Mucosa of rectum (tissue), 2 donors: ENCODE results near the gene CCDC167.

ENCODE experiments used
- H3K27ac ChIP-seq, 2 donors: one replicate each; pipeline ENCODE4 v1.7.0; 2013; ENCODE audit warnings: inconsistent platforms in 2 of 2, low read depth in 2 of 2, low read length in 2 of 2
- H3K27me3 ChIP-seq, 2 donors: one replicate each; pipeline ENCODE4 v1.7.0; 2013; ENCODE audit warnings: low read length in 2 of 2; ENCODE audit not compliant: control insufficient read depth in 2 of 2, insufficient read depth in 2 of 2
- H3K36me3 ChIP-seq, 2 donors: one replicate each; pipeline ENCODE4 v1.7.0; 2013; ENCODE audit warnings: low read length in 2 of 2; ENCODE audit not compliant: control insufficient read depth in 2 of 2, insufficient read depth in 2 of 2
- H3K4me1 ChIP-seq, 2 donors: one replicate each; pipeline ENCODE4 v1.7.0; 2013; ENCODE audit warnings: low read length in 2 of 2, mild to moderate bottlenecking in 1 of 2; ENCODE audit not compliant: control insufficient read depth in 2 of 2, insufficient read depth in 2 of 2
- H3K4me3 ChIP-seq, 2 donors: one replicate each; pipeline ENCODE4 v1.7.0; 2013; ENCODE audit warnings: low read length in 2 of 2
- H3K9ac ChIP-seq, 2 donors: one replicate each; pipeline ENCODE4 v1.7.0; 2013; ENCODE audit warnings: low read length in 2 of 2, low read depth in 1 of 2, mild to moderate bottlenecking in 1 of 2
- H3K9me3 ChIP-seq, 2 donors: one replicate each; pipeline ENCODE4 v1.7.0; 2013; ENCODE audit warnings: low read length in 2 of 2; ENCODE audit not compliant: control insufficient read depth in 2 of 2
- donor health status: healthy.
- donor health status: Normal muscosa, but diverticular disease.

Gene CCDC167

DNA sequence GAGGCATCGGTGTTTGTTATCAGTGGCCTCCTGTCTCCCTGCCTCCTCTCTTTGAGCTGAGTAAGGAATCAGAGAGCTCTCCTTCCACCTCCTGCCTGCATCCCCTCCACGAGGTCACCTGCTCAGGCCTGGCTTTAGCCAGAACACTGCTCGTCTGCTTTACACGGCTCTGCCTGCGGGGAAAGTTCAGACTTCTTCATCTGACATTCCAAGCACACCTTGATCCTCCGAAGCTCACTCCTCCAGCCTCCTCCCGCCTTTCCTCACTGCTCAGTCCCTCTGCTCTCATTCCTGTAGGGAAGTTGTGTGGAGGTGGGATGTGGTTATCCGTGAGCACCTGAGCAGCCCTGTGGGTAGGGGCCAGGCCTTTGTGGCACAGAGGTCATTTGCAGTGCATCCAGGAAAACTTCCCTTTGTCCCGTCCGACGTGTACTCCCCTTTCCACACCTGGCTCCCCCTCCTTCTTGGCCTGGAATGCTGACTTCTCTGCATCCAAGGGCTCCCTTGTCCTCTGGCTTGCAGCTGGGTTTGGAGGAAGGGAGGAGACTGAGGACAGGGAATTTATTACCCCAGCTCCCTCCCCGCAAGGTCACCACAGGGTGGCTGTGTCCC is 12.8 kb upstream of the CCDC167 start:
- peaks cover 0 to 6% of the 10 kb centered on the region in 2 donors for H3K4me1 ChIP-seq
- H3K27me3 ChIP-seq = peaks cover 6 to 8% of the 10 kb centered on the region in 2 donors
- no peaks in the 10 kb centered on the region for H3K9me3 ChIP-seq
- H3K9ac ChIP-seq = no peak overlapping the region
- H3K36me3 ChIP-seq = no peaks in the 10 kb centered on the region
- no peak overlapping the region for H3K4me3 ChIP-seq
- H3K27ac ChIP-seq = no peak overlapping the region

DNA sequence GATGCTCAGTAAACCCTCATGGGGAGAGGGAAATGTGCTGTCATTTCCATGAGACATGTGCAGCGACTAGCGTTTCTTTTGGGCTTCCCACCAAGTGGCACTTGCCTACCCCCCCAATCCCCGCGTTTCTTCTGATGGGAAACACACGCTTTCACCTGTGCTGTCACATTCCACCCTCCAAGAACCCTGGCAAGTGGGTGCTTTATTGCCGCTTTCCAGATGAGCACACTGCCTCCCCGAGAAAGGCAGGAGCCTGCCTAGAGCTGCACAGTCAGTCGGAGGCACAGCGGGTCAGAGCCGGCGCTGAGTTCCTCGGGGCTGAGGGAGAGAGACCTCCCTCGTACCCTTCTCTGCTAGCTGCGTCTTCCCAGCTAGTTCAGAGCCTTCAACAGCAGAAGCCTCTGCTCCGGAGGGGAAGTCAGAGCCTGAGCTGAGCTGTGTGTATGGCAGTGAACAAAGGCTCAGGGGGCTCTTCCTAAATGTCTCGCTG is 12.3 kb upstream of the CCDC167 start:
- no peak overlapping the region for H3K27ac ChIP-seq
- no peaks in the 10 kb centered on the region for H3K9me3 ChIP-seq
- H3K27me3 ChIP-seq = peaks cover 3 to 8% of the 10 kb centered on the region in 2 donors
- no peak overlapping the region for H3K9ac ChIP-seq
- H3K4me3 ChIP-seq = no peak overlapping the region
- H3K36me3 ChIP-seq = no peaks in the 10 kb centered on the region
- peaks cover 0 to 6% of the 10 kb centered on the region in 2 donors for H3K4me1 ChIP-seq

DNA sequence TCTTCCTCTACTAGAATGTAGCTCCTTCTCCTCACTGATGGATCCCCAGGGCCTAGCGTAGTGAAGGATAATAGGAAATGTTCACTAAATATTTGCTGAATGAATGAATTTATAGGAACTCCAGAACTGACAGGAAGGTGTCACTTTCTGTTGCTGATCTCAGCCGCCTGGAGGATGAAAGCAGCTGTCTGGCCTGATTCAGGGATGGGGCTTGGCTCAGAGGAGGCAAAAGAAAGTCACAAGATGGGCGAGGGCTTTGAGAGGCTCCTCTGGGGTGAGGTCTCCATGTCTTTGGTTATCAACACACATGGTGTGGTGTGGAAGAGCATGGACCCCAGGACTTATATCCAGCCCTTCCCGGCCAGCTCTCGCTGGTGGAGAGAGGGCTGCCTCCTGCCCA is 11.5 kb upstream of the CCDC167 start:
- Histone ChIP-seq H3K27ac (no peak overlapping the region), H3K4me3 (no peak overlapping the region), H3K9me3 (no peaks in the 10 kb centered on the region), H3K27me3 (peaks cover 3 to 8% of the 10 kb centered on the region in 2 donors), H3K9ac (no peak overlapping the region), H3K36me3 (no peaks in the 10 kb centered on the region), H3K4me1 (peaks cover 0 to 3% of the 10 kb centered on the region in 2 donors)

GRCh38 chr6:37507690-37508421 is 8.2 kb upstream of the CCDC167 start:
- Histone ChIP-seq H3K9me3 (no peaks in the 10 kb centered on the region), H3K9ac (no peak overlapping the region), H3K4me1 (peaks cover 0 to 2% of the 10 kb centered on the region in 2 donors), H3K36me3 (no peaks in the 10 kb centered on the region), H3K27ac (no peak overlapping the region), H3K27me3 (peaks cover 0 to 4% of the 10 kb centered on the region in 2 donors), H3K4me3 (no peak overlapping the region)

GRCh38 chr6:37507077-37507476 is 7.4 kb upstream of the CCDC167 start:
- Histone ChIP-seq H3K9ac (no peak overlapping the region), H3K36me3 (no peaks in the 10 kb centered on the region), H3K27ac (no peak overlapping the region), H3K9me3 (no peaks in the 10 kb centered on the region), H3K4me1 (peaks cover 0 to 2% of the 10 kb centered on the region in 2 donors), H3K4me3 (no peak overlapping the region), H3K27me3 (no peaks in the 10 kb centered on the region)

GRCh38 chr6:37506479-37506878 is 6.8 kb upstream of the CCDC167 start:
- Histone ChIP-seq H3K27ac (no peak overlapping the region), H3K27me3 (no peaks in the 10 kb centered on the region), H3K4me1 (peaks cover 0 to 2% of the 10 kb centered on the region in 2 donors), H3K36me3 (no peaks in the 10 kb centered on the region), H3K9ac (no peak overlapping the region), H3K9me3 (no peaks in the 10 kb centered on the region), H3K4me3 (no peak overlapping the region)

- no peaks in the 10 kb centered on the region for H3K27me3 ChIP-seq
- no peak overlapping the region for H3K9ac ChIP-seq
- H3K4me3 ChIP-seq = no peak overlapping the region
- no peak overlapping the region for H3K27ac ChIP-seq
- H3K4me1 ChIP-seq = peaks cover 5% of the 10 kb centered on the region in 2 donors
- H3K9me3 ChIP-seq = no peaks in the 10 kb centered on the region
- no peaks in the 10 kb centered on the region for H3K36me3 ChIP-seq
Measured at GRCh38 chr6:37504024-37504423, 4.3 kb upstream of the CCDC167 start.

DNA sequence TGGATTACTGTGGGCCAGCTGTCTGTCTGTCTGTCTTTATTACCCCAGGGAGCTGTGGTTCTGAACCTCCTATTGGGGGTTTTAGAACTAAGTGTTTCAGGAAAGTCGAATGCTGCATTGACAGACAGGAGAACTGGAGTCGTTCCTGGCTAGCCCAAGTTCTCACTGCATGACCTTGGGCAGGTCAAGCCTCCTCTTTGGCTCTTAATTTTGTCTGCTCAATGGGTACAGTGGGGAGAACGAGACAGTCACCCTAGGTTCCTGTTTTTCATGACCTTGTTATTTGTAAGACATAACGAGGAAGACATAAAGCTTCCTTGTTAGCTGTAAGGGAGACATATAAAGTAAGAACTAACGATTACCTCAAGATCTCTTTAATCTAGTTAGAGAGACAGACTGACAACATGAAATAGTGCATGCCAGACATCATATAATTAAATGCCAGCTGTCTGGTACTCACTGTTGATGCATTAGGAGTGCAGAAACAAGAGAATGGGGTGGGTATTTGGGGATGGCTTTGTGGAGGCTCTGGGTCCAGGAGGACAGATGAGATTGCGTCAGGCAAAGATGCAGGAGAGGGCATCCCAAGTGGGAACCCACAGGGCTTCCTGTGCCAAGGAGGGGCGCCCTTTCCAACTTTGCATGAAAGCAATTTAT is 3.7 kb upstream of the CCDC167 start:
- Histone ChIP-seq H3K27ac (peak overlapping the region; percentile 25 to 59), H3K27me3 (no peaks in the 10 kb centered on the region), H3K36me3 (no peaks in the 10 kb centered on the region), H3K9ac (no peak overlapping the region), H3K9me3 (no peaks in the 10 kb centered on the region), H3K4me3 (no peak overlapping the region), H3K4me1 (peaks cover 5 to 7% of the 10 kb centered on the region in 2 donors)

GRCh38 chr6:37502703-37503291 is 3.1 kb upstream of the CCDC167 start:
- H3K27me3 ChIP-seq = no peaks in the 10 kb centered on the region
- peak overlapping the region; percentile 30 to 63 for H3K27ac ChIP-seq
- no peaks in the 10 kb centered on the region for H3K9me3 ChIP-seq
- peaks cover 5 to 7% of the 10 kb centered on the region in 2 donors for H3K4me1 ChIP-seq
- H3K36me3 ChIP-seq = no peaks in the 10 kb centered on the region
- no peak overlapping the region for H3K4me3 ChIP-seq
- peak overlapping the region in 1 of 2 donors; percentile 41 for H3K9ac ChIP-seq
